Muscle of back (tissue), 13 donors: Measurements from ENCODE around the gene HS3ST1. TPM values are rescaled to one million over a fixed set of nuclear protein-coding genes. Genes with fewer than 3 reads are reported as not detected.

Source experiments
- DNase-seq, 3 donors: peaks; one replicate each; pipeline versions ENCODE4 v3.0.0 to v3.0.0-alpha.2; 2013
- long read RNA-seq, 9 donors: transcript quantifications; one replicate each; lab custom pipeline, GENCODE V29; 2026
- polyA plus RNA-seq, 10 donors: library from polyadenylated mRNA; unstranded; fragments of 120-200 nt; gene quantifications; one replicate each; pipeline ENCODE4 v1.2.1, GENCODE V29; 2013; ENCODE audit not compliant: insufficient read length in 10 of 10

Gene HS3ST1
- under 1 TPM; 0.08 to 0.96 (median 0.28) TPM for polyA plus RNA-seq
- long read RNA-seq, donor 1, result 0 reads
- long read RNA-seq, donor 2, full-length matches to known transcripts, result 1 of 1 reads
- long read RNA-seq, donor 2, partial matches to known transcripts, result 0 of 1 reads
- long read RNA-seq, donor 2, other reads (novel, unspliced or antisense), result 0 of 1 reads
- long read RNA-seq, donor 3, result 0 reads
- long read RNA-seq, donor 4, full-length matches to known transcripts, result 1 of 1 reads
- long read RNA-seq, donor 4, partial matches to known transcripts, result 0 of 1 reads
- long read RNA-seq, donor 4, other reads (novel, unspliced or antisense), result 0 of 1 reads
- long read RNA-seq, donor 5, full-length matches to known transcripts, result 1 of 1 reads
- long read RNA-seq, donor 5, partial matches to known transcripts, result 0 of 1 reads
- long read RNA-seq, donor 5, other reads (novel, unspliced or antisense), result 0 of 1 reads
- long read RNA-seq, donor 6, result 0 reads
- long read RNA-seq, donor 7, full-length matches to known transcripts, result 1 of 1 reads
- long read RNA-seq, donor 7, partial matches to known transcripts, result 0 of 1 reads
- long read RNA-seq, donor 7, other reads (novel, unspliced or antisense), result 0 of 1 reads
- long read RNA-seq, donor 8, result 0 reads
- long read RNA-seq, donor 9, full-length matches to known transcripts, result 1 of 1 reads
- long read RNA-seq, donor 9, partial matches to known transcripts, result 0 of 1 reads
- long read RNA-seq, donor 9, other reads (novel, unspliced or antisense), result 0 of 1 reads

DNA sequence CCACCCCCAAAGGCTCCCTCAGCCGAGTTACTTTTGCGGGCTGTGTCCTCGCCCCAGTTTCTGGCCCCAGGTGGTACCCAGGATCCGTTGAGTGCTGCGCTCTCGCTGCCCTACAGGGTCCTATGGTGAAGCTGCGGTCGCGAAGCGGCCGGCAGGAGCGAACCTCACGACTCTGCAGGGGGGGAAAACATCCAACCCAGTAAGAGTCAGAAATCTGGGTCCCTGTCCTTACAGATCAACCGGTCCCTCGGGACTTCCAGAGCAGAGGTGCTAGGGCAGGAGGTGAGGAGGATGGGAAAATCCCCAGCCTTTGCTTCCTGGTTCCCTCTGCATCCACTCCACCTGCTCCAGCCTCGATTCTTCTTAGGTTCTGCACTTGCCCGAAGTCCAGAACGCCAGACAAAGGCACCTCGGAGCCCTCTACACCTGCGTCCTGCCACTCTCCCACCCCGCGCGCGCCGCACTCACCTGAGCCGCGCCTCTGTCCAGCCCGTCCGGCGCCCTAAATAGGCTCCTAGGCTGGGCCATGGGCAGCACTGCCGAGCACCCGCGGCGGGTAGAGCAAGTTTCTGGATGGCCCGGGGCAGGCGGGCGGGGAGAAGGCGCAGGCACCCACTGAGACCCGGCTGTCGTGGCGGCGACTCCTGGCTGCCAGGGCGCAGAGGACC lies at the start of gene HS3ST1:
Gene HS3ST1 (minus strand): TSS at position 664 of the 668 bp plus-strand sequence. CDS start 28,889 bp downstream, outside the sequence.
- DNase-seq, result peak in 1 of 3 donors; percentile 10

DNA sequence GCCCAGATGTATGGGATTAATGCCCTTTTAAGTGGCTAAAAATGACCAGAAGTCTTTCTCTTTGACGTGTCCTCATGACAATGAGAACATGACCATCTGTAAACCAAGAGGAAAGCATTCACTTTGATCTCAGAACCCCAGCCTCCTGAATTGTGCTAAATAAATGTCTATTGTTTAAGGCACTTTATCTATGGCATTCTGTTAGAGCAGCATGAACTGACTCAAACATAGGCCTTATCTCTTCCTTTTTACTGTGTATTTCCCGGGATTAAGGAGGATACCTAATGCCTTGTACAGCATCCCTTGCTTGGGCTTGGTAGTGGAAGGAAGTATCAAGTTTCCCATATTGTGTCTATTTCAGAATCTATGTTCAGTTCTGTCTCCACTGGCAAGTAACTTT lies 47.2 kb upstream of the HS3ST1 start:
- DNase-seq, result no peak

DNA sequence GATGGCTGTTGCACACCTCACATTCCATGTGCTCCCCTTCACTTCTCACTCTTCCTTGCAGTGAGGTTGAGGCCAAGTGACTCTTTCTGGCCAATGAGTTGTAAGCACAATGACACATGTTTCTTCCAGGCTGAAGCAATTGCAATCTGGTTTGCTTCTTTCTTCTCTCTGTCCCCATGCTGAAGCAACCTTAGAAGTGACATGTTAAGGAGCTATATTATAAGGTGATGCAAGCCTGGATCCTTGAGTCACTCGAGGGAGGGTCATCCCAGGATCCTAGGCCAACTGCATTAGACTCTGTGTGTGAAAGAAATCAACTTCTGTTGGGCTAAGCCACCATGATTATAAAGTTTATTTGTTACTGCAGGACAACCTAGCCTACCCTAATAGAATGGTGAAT lies 45.5 kb upstream of the HS3ST1 start:
- DNase-seq, result no peak

DNA sequence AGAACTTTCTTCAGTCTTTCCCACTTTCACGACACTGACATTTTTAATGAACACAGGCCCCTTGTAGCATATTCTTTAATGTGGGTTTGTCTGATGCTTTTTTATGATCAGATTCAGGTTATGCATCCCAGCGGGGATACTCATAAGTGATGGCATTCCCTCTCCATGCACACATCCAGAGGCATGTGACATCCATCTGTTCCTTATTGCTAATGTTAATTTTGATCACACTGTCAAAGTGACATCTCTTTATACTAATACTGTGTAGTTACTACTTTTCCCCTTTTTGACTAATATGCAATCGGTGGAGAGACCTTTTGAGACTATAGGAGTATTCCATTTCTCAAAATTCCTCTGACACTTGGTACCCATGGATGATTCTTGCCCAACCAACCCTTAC lies 43.8 kb upstream of the HS3ST1 start:
- DNase-seq, result no peak

DNA sequence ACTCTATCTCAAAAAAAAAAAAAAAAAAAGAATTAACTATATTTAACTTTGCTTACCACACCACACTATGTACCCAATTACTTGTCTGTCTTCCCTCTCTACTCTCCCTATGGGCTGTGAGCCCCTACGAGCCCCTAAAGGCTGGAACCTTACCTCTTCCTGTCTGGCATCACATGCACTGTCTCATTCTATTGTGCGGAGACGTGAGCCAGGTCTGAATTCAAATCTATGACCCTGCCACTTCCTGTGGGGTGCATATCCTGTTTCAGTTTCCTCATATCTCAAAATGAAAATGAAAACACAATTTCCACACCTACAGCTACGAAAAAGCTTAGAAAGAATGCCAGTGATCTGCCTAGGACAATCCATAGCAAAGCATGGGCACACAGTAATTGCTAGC lies 42.9 kb upstream of the HS3ST1 start:
- peak in 1 of 3 donors; percentile 33 for DNase-seq

DNA sequence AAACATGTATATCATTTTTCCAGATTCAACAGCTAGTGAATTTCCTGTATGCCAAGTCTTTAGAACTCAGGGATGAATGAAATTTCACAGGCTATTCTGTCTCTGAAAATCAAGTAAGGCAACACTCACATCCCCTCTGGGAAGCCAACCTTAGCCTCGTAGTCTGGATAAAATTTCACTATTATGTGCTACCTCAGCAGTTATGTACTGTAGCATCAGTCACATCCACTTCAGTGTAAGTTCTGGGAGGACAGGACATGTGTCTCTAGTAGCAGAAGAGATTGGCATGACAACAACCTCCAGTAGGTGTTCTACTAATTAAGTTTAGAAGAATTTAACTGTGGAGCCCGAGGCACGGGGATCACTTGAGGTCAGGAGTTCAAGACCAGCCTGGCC lies 42.4 kb upstream of the HS3ST1 start:
- DNase-seq, result no peak

DNA sequence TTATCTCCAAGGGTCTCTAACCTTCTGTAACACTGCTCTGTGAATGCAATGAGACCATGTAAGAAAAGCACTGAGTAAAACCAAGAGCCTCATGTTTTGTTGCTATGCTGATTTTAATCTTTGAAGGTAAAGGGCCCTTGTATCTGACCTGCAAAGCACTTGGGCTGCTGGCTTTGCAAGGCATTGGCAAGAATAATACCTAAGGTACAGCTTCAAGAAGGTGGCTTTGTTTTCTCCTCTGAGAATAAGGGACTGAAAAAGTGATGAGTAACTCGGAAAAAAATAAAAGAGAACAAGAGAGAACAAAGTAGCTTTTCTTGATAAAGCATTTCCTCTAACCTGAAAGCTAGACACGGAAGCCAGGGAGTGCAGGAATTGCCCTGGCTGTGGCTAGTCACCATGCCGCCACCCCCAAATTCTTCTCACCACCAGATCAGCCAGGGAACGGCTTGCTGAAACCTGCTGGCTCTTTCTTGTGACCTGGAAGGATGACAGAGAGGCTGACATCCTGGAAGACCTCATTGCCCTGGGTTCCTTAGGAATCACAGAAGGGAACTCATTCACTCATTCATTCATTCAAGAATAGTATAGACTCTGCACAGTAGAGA lies 41.8 kb upstream of the HS3ST1 start:
- DNase-seq, result no peak

DNA sequence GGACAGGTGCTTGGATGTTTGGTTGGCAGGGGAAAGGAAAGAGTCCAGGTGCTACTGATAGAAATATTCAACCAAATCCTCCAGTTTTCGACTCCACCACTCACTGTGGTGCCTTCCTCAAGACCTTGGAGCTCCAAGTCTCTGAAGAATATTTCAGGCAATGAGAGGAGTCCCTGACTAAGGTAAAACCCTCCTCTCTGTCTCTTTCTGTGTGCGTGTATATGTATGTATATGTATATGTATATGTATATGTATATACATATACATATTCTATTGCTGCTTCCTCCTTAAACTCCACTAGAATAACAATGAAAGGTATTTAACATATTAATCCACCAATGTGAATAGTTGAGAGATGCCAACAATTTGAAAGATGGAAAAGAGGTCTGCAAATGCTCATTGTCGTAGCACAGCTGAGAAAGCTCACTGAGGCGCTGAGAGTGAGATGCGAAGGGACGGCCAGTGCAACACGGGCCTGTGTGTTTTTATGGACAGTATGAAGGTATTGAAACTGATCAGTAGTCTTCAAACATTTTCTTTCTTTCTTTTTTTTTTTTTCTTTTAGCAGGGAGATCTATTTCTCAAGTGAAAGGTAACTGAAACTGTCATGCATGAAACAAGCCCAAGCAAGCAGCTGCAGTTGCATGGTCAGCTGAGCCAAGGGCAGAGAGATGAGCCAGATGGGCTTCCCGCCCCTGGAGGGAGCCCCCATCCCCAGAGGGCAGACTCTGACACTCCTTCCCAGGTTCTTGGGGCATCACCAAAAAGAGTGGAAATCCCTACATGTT lies 41.1 kb upstream of the HS3ST1 start:
- no peak for DNase-seq

DNA sequence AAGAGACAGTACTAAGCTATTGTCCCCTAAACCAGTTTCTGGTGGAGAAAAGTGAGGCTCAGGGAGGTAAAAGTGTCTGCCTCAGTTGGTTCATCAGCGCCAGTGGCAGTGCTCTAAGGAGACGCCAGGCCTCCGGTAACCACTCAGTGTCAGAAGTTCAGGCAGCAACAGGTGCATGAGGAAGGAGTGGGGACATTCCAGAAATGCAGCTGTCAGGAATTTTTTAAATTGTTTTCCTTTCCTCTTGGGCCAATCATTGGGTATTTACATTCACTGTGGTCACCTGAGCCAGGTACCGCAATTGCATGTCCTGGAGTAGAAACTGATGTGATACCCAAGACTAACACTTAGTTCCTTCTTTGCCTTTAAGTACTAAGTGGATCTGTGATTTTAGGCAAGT lies 40.2 kb upstream of the HS3ST1 start:
- no peak for DNase-seq

DNA sequence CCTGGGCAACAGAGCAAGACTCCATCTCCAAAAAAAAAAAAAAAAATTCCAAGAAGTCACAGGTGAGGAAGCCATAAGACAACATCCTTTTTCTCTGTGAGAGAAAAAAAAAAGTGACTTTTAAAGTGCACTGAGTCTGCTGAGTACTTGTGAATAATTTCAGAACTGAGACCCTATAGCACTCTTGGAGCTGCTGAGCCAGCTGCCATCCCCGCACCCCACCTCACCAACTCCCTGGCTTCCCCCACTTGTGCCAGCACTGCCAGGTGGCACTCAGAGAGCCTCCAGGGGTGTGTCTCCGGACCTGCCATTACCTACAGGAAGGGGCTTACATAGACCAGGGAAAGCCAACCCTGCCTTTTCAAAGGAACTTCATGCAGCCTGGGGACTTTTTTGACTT lies 39.2 kb upstream of the HS3ST1 start:
- DNase-seq, result no peak

DNA sequence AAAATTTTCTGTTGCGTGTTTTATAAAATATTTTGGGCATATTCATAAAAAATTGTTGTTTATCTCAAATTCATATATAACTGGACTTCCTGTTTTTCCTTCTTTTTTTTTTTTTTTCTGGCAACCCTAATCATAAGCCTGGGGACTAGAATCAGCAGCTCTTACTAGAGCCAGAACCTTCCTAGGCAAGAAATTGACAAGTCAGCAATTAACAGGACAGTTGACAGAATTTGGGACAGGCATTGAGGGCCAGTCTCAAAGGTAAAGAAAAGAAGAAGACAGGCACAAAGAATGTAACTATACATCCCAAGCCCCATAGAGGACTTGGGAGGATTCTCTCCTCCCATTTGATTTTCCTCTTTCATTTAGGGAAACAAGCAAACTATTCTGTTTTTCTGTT lies 35.0 kb upstream of the HS3ST1 start:
- no peak for DNase-seq

DNA sequence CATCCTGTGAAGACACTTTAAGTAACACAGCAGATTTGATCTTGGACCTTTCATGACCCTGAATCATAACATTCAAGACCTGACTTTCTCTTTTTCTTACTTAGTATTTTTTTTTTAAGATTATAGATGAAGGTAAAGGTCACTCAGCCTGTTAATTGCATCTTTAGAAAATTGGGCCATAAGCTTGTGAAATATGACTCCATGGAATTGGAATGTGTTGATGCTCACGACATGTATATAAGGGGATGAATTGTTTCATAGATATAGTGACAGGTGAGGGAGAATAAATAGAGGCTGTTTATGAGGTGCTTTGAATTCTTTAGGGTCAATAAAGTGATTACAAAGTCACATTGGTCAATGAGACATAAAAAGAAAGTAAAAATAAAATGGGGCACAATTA lies 27.7 kb upstream of the HS3ST1 start:
- DNase-seq, result no peak

DNA sequence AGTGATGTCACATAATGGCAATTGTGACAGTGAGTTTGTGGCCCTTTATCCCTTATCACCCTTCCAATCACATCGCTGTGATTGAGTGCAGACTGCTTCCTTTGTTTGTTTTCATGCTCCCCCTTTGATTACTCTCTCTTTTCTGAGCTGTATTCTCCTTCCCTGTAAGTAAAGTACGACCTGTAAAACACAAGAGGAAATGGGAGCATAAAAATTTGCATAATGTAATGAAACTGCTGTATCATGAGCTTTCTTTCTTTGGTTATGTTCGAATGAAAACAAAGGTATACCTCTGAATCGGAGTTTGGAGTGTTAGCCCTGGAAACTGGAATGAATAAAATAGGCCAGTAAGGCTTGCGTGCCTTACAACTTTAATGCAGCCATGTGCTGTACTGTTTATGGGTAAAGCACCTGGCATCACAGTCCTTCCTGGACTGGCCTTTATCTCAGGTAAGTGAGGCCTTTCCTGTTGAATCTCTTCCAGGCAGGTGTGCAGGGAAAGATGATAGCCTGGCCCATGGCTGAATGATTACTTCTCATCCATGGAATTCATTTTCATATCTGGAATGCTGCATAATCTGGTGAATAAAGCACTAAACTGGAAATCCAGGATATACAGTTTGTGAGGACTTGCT lies 26.6 kb upstream of the HS3ST1 start:
- DNase-seq, result no peak

DNA sequence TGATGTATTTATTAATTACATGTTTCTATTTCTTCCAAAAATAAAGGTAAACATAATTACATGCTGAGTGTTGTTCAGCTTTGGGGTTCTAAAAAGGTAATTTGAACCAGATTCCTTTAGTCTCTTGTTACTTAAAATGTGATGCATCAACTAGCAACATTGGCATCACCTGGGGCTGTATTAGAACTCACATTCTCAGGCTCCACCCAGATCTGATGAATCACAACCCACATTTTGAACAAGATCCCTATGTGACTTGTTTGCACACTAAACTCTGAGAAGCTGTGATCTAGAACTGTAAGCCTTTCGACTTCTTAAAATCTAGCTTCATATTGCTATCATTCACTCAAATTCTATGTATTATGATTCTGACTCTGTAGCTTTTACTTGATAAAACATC lies 23.0 kb upstream of the HS3ST1 start:
- DNase-seq, result no peak

DNA sequence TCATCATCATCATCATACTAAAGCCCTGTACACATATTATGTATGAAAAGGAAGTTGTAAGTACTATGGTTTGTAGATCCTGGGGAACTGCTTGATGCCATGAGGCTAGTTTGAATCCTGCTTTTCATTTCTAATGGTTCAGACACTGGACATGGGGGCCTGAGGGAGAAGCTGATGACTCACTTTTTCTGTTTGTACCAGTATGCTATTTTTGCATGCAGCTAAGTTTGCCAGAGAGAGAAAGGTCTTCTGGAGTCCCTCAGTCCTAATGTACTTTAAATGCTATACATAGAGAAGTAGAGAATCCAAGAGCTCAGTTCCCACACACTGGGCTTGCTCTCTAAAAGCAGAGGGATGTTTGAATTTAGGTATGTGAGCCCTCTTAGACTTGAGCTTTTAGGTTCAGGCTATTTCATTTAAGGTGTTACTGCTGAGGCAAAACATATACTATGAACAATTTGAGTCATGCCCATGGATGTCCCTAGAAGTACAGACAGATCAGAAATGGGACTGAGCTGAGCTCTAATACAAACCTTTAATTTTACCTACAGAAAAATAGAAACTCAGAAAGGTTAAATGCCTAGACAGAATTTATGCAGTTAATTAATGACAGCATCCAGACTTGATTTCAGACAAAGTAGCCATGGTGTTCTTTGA lies 17.6 kb upstream of the HS3ST1 start:
- DNase-seq, result no peak

DNA sequence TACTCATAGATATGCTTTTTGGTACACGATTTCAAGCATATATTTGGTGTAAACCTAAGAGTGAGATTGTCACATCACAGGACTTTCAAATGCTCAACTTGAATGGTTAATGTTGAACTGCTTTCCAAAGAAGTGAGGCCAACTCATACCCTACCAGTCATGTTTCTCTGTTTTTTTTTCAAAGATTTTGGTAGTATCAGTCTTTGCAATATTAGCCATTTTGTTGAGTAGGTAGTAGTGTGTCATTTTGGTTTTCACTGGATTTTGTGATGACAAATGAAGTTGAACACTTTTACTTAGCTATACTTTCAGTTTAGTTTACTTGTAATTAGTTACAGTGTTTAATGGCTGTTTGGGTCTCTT lies 12.5 kb upstream of the HS3ST1 start:
- DNase-seq, result no peak

DNA sequence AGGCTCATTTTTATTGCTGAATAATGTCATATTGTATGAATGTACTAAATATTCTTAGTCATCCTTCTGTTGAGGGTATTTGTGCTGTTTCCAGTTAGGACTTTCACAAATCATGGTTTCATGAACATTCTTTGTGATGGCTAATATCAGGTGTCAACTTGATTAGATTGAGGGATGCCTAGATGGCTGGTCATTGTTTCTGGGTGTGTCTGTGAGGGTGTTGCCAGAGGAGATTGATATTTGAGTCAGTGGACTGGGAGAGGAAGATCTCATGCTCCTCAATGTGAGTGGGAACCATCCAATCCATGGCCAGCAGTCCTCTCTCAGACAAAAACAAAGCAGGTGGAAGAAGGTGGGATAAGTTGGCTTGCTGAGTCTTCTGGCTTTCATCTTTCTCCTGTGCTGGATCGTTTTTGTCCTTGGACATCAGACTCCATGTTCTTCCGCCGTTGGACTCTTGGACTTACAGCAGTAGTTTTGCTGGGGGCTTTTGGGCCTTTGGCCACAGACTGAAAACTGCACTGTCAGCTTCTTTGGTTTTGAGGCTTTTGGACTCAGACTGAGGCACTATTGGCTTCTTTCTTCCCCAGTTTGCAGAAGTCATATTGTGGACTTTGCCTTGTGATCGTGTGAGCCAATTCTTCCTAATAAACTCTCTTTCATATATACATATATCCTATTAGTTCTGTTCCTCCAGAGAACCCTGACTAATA lies 11.9 kb upstream of the HS3ST1 start:
- DNase-seq, result no peak

DNA sequence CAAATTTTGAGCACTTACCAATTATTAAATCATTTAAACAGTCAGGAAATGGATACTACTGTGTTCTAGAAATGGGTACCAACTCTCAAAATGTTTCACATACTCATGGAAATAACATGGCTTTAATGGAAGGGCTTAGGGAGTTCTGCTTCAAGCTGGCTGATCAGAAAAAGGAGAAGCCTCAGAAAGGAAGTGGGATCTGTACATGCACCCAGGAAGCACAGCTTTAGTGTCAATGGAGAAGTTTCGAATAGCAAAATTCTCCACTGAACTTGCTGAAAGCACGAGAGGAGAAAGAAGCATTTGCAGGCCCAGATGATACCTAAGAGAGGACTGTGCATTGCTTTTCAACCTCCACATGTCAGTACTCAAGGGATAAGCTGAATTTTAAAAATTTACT lies 11.1 kb upstream of the HS3ST1 start:
- no peak for DNase-seq

DNA sequence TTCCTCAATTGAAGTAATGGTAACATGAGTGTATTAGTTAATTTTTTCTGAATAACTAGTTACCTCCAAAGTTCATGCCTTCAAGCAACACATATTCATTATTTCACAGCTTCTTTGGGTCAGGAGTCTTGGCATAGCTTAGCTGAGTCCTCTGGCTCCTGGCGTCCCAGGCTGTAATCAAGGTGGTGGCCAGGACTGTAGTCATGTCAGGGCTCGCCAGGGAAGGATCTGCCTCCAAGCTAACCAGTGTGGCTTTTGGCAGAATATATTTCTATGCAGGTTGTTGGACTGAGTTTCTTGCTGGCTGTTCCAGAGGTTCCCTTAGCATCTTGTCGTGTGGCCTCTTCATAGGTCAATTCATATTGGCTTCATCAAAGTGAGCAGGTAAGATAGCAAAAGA lies 10.0 kb upstream of the HS3ST1 start:
- no peak for DNase-seq

DNA sequence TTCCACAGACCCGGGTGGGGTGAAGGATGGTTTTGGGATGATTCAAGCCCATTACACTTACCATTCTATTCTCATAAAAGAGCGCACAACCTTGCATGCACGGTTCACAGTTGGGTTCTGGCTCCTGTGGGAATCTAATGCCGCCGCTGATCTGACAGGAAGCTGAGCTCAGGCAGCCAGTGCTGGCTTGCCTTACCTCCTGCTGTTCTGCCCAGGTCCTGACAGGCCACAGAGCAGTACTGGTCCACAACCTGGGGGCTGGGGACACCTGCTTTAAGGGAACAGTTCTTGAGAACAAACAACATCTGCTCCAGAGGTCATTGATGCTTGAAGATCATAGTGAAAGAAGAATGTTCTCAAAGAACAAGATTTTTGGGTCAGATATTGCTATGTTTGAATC lies 8.0 kb upstream of the HS3ST1 start:
- no peak for DNase-seq
